CD4-positive, alpha-beta memory T cell (primary cell): ENCODE results near the gene RUBCNL. TPM values are rescaled to one million over a fixed set of nuclear protein-coding genes. Genes with fewer than 3 reads are reported as not detected.

Experiments
- CTCF ChIA-PET: fragments of 350-600 bp; sonication (Branson Sonifier 250); formaldehyde crosslinking; loops from one replicate; lab custom pipeline; 2021; ENCODE audit warnings: inconsistent platforms; ENCODE audit not compliant: partially characterized antibody; lab: Charles Lee
- POLR2A ChIA-PET: fragments of 350-600 bp; sonication (Branson Sonifier 250); formaldehyde crosslinking; loops from one replicate; lab custom pipeline; 2021; ENCODE audit not compliant: partially characterized antibody; lab: Charles Lee
- DNase-seq, 5 donors: peaks; one replicate each; pipeline versions ENCODE4 v3.0.0 to v3.0.0-alpha.2; 2020 to 2022; ENCODE audit warnings: mixed read lengths in 1 of 5
- H3K27ac ChIP-seq: one replicate; pipeline ENCODE4 v1.7.0; 2013; ENCODE audit warnings: low read depth, low read length
- H3K27me3 ChIP-seq: 2 replicates; pipeline ENCODE4 v1.7.0; 2013; ENCODE audit warnings: mild to moderate bottlenecking, low read length, moderate library complexity; ENCODE audit not compliant: insufficient read depth
- H3K36me3 ChIP-seq: 2 replicates; pipeline ENCODE4 v1.7.0; 2013; ENCODE audit warnings: mild to moderate bottlenecking, low read length, moderate library complexity; ENCODE audit not compliant: insufficient read depth
- H3K4me1 ChIP-seq: 2 replicates; pipeline ENCODE4 v1.7.0; 2013; ENCODE audit warnings: mild to moderate bottlenecking, low read length, moderate library complexity; ENCODE audit not compliant: insufficient read depth
- H3K4me3 ChIP-seq, 2 donors: one replicate each; pipeline ENCODE4 v1.7.0; 2013; ENCODE audit warnings: low read length in 2 of 2, mild to moderate bottlenecking in 1 of 2
- H3K9me3 ChIP-seq, 2 donors: one replicate each; pipeline ENCODE4 v1.7.0; 2013; ENCODE audit warnings: low read length in 2 of 2, control low read depth in 1 of 2; ENCODE audit not compliant: control insufficient read depth in 1 of 2
- H3K27ac Mint-ChIP-seq, 7 donors: one replicate each; pipeline ENCODE4 v1.8.0; 2020 to 2021; ENCODE audit warnings: mixed read lengths in 7 of 7, mild to moderate bottlenecking in 6 of 7, inconsistent platforms in 3 of 7, moderate library complexity in 3 of 7
- H3K27me3 Mint-ChIP-seq, 2 donors: one replicate each; pipeline ENCODE4 v1.8.0; 2020 to 2021; ENCODE audit warnings: mixed read lengths in 2 of 2
- H3K36me3 Mint-ChIP-seq, 2 donors: one replicate each; pipeline ENCODE4 v1.8.0; 2020 to 2021; ENCODE audit warnings: mixed read lengths in 2 of 2, inconsistent platforms in 1 of 2, mild to moderate bottlenecking in 1 of 2
- H3K4me1 Mint-ChIP-seq, 4 donors: one replicate each; pipeline ENCODE4 v1.8.0; 2020 to 2021; ENCODE audit warnings: mixed read lengths in 4 of 4, mild to moderate bottlenecking in 1 of 4
- H3K4me3 Mint-ChIP-seq, 8 donors: one replicate each; pipeline ENCODE4 v1.8.0; 2020 to 2021; ENCODE audit warnings: mixed read lengths in 8 of 8, mild to moderate bottlenecking in 7 of 8, moderate library complexity in 6 of 8, inconsistent platforms in 3 of 8
- H3K9me3 Mint-ChIP-seq, 8 donors: one replicate each; pipeline ENCODE4 v1.8.0; 2020 to 2021; ENCODE audit warnings: mixed read lengths in 8 of 8, mild to moderate bottlenecking in 5 of 8, inconsistent platforms in 3 of 8, moderate library complexity in 1 of 8
- intact Hi-C: fragments of 100-400 bp; cut with micrococcal nuclease; formaldehyde crosslinking; loops from one replicate; pipeline ENCODE4 v1.15.1; 2023
- polyA plus RNA-seq, 2 donors: library from polyadenylated mRNA; unstranded; fragments of 300-500 nt; fragmentation: Illumina TruSeq; gene quantifications; one replicate each; pipeline ENCODE4 v1.2.3, GENCODE V29; 2021
- total RNA-seq, 2 experiments: library from RNA; stranded (reverse); gene quantifications; one replicate each; pipeline ENCODE4 v1.2.3, GENCODE V29; 2021

RUBCNL gene
- total and polyA plus RNA-seq, 4 experiments from 2014 or later: 0.30 to 0.60 TPM; not detected in 2

GRCh38 chr13:46324976-46325375 lies 62.1 kb downstream of the RUBCNL start:
- POLR2A ChIA-PET: no interaction called here
- CTCF ChIA-PET: interaction anchor here (13.9 kb wide), 1 partner anchor 33 kb away, joined by 166 read pairs; no protein-coding TSS in a partner anchor
- no peak for DNase-seq
- H3K36me3 Mint-ChIP-seq: no peaks in the 10 kb centered on the region
- Histone ChIP-seq H3K9me3 (no peaks in the 10 kb centered on the region), H3K4me3 (no peak overlapping the region), H3K4me1 (peaks cover 15% of the 10 kb centered on the region), H3K27me3 (no peaks in the 10 kb centered on the region), H3K27ac (no peak overlapping the region), H3K36me3 (no peaks in the 10 kb centered on the region)
- no peaks in the 10 kb centered on the region for H3K9me3 Mint-ChIP-seq
- no peak overlapping the region for H3K4me3 Mint-ChIP-seq
- H3K4me1 Mint-ChIP-seq: peaks cover 7 to 16% (median 11%) of the 10 kb centered on the region in 4 donors
- no peak overlapping the region for H3K27ac Mint-ChIP-seq
- intact Hi-C loops: loop anchor here (5.0 kb wide), 1 partner anchor 178 kb away; no protein-coding TSS in a partner anchor
- H3K27me3 Mint-ChIP-seq: peaks cover 2 to 6% of the 10 kb centered on the region in 2 donors

GRCh38 chr13:46321494-46322225 lies 65.4 kb downstream of the RUBCNL start:
- H3K4me1 Mint-ChIP-seq: peaks cover 7 to 26% (median 13%) of the 10 kb centered on the region in 4 donors
- H3K36me3 Mint-ChIP-seq: no peaks in the 10 kb centered on the region
- peaks cover 15% of the 10 kb centered on the region for H3K4me1 ChIP-seq
- intact Hi-C loops: loop anchor here (1.0 to 5.0 kb wide), 10 partner anchors 26 to 810 kb away; partner anchors contain the start of gene ZC3H13
- DNase-seq: peak; percentile 65 to 72 (median 68)
- ChIA-PET POLR2A (interaction anchor here (0.7 to 1.6 kb wide), 8 partner anchors 22 to 270 kb away, joined by 3 to 20 read pairs (median 3); no protein-coding TSS in a partner anchor), CTCF (interaction anchor here (0.6 to 13.9 kb wide), 47 partner anchors 8 to 1275 kb away, joined by 3 to 166 read pairs (median 4); no protein-coding TSS in a partner anchor)
- no peaks in the 10 kb centered on the region for H3K36me3 ChIP-seq
- no peaks in the 10 kb centered on the region for H3K9me3 ChIP-seq
- H3K4me3 Mint-ChIP-seq: peak overlapping the region; percentile 70 to 87 (median 74)
- no peak overlapping the region for H3K4me3 ChIP-seq
- H3K9me3 Mint-ChIP-seq: no peaks in the 10 kb centered on the region
- H3K27me3 ChIP-seq: no peaks in the 10 kb centered on the region
- H3K27me3 Mint-ChIP-seq: peaks cover 0 to 4% of the 10 kb centered on the region in 2 donors
- peak overlapping the region; percentile 67 to 93 (median 90) for H3K27ac Mint-ChIP-seq
- H3K27ac ChIP-seq: peak overlapping the region; percentile 18

- Histone ChIP-seq H3K27ac (no peak overlapping the region), H3K9me3 (no peaks in the 10 kb centered on the region), H3K36me3 (no peaks in the 10 kb centered on the region), H3K27me3 (no peaks in the 10 kb centered on the region), H3K4me3 (no peak overlapping the region), H3K4me1 (peaks cover 15% of the 10 kb centered on the region)
- ChIA-PET CTCF (interaction anchor here (0.6 to 13.9 kb wide), 40 partner anchors 10 to 1274 kb away, joined by 3 to 166 read pairs (median 4); no protein-coding TSS in a partner anchor), POLR2A (interaction anchor here (0.9 to 1.6 kb wide), 6 partner anchors 23 to 269 kb away, joined by 3 to 20 read pairs (median 4); no protein-coding TSS in a partner anchor)
- Mint-ChIP-seq H3K36me3 (peaks cover 0 to 2% of the 10 kb centered on the region in 2 donors), H3K4me3 (peak overlapping the region in 7 of 8 donors; percentile 22 to 87 (median 74)), H3K27ac (peak overlapping the region in 5 of 7 donors; percentile 67 to 93 (median 90)), H3K4me1 (peaks cover 7 to 26% (median 13%) of the 10 kb centered on the region in 4 donors), H3K27me3 (peaks cover 0 to 4% of the 10 kb centered on the region in 2 donors), H3K9me3 (no peaks in the 10 kb centered on the region)
- DNase-seq: peak in 1 of 5 donors; percentile 5
- intact Hi-C loops: loop anchor here (1.0 to 5.0 kb wide), 10 partner anchors 26 to 810 kb away; partner anchors contain the start of gene ZC3H13
These were observed 66.2 kb downstream of the RUBCNL start for GRCh38 chr13:46320821-46321220.

- peaks cover 0 to 4% of the 10 kb centered on the region in 2 donors for H3K27me3 Mint-ChIP-seq
- Histone ChIP-seq H3K36me3 (no peaks in the 10 kb centered on the region), H3K4me1 (peaks cover 15% of the 10 kb centered on the region), H3K27ac (no peak overlapping the region), H3K9me3 (no peaks in the 10 kb centered on the region), H3K4me3 (no peak overlapping the region), H3K27me3 (no peaks in the 10 kb centered on the region)
- H3K36me3 Mint-ChIP-seq: peaks cover 0 to 6% of the 10 kb centered on the region in 2 donors
- peak overlapping the region in 5 of 8 donors; percentile 22 to 87 (median 74) for H3K4me3 Mint-ChIP-seq
- peaks cover 7 to 26% (median 13%) of the 10 kb centered on the region in 4 donors for H3K4me1 Mint-ChIP-seq
- peak overlapping the region in 5 of 7 donors; percentile 10 to 93 (median 89) for H3K27ac Mint-ChIP-seq
- POLR2A ChIA-PET: interaction anchor here (1.6 kb wide), 1 partner anchor 24 kb away, joined by 20 read pairs; no protein-coding TSS in a partner anchor
- H3K9me3 Mint-ChIP-seq: no peaks in the 10 kb centered on the region
- DNase-seq: no peak
- intact Hi-C loops: loop anchor here (2.0 to 5.0 kb wide), 2 partner anchors 173 to 268 kb away; partner anchors contain the start of gene ZC3H13
- CTCF ChIA-PET: interaction anchor here (1.1 to 13.9 kb wide), 19 partner anchors 19 to 810 kb away, joined by 3 to 166 read pairs (median 6); no protein-coding TSS in a partner anchor
These were observed 66.6 kb downstream of the RUBCNL start for GRCh38 chr13:46320406-46320805.

GRCh38 chr13:46318986-46319385 lies 68.1 kb downstream of the RUBCNL start:
- Histone ChIP-seq H3K27ac (no peak overlapping the region), H3K4me1 (peaks cover 19% of the 10 kb centered on the region), H3K36me3 (no peaks in the 10 kb centered on the region), H3K9me3 (no peaks in the 10 kb centered on the region), H3K27me3 (no peaks in the 10 kb centered on the region), H3K4me3 (no peak overlapping the region)
- POLR2A ChIA-PET: no interaction called here
- peaks cover 0 to 4% of the 10 kb centered on the region in 2 donors for H3K27me3 Mint-ChIP-seq
- intact Hi-C loops: no loop called here
- peaks cover 7 to 29% (median 14%) of the 10 kb centered on the region in 4 donors for H3K4me1 Mint-ChIP-seq
- peaks cover 0 to 12% of the 10 kb centered on the region in 2 donors for H3K36me3 Mint-ChIP-seq
- CTCF ChIA-PET: interaction anchor here (0.9 to 13.9 kb wide), 6 partner anchors 27 to 806 kb away, joined by 3 to 166 read pairs (median 7); no protein-coding TSS in a partner anchor
- no peak overlapping the region for H3K27ac Mint-ChIP-seq
- H3K9me3 Mint-ChIP-seq: peaks cover 0 to 2% (median 0%) of the 10 kb centered on the region in 8 donors
- no peak overlapping the region for H3K4me3 Mint-ChIP-seq
- no peak for DNase-seq

GRCh38 chr13:46317120-46317519 lies 69.9 kb downstream of the RUBCNL start:
- H3K27ac Mint-ChIP-seq: no peak overlapping the region
- no peak for DNase-seq
- H3K4me3 Mint-ChIP-seq: no peak overlapping the region
- POLR2A ChIA-PET: no interaction called here
- H3K9me3 Mint-ChIP-seq: peaks cover 0 to 2% (median 0%) of the 10 kb centered on the region in 8 donors
- intact Hi-C loops: no loop called here
- H3K4me1 Mint-ChIP-seq: peaks cover 13 to 36% (median 21%) of the 10 kb centered on the region in 4 donors
- Histone ChIP-seq H3K4me1 (peaks cover 26% of the 10 kb centered on the region), H3K4me3 (no peak overlapping the region), H3K27ac (no peak overlapping the region), H3K9me3 (no peaks in the 10 kb centered on the region), H3K36me3 (no peaks in the 10 kb centered on the region), H3K27me3 (no peaks in the 10 kb centered on the region)
- H3K27me3 Mint-ChIP-seq: peaks cover 0 to 3% of the 10 kb centered on the region in 2 donors
- CTCF ChIA-PET: interaction anchor here (13.9 kb wide), 1 partner anchor 26 kb away, joined by 166 read pairs; no protein-coding TSS in a partner anchor
- H3K36me3 Mint-ChIP-seq: peaks cover 0 to 17% of the 10 kb centered on the region in 2 donors
